SU-DHL-6 (cell line): Measurements from ENCODE around the gene CEP104.
A peak's percentile ranks its signal among the peaks of the same experiment; 100 is the strongest.

Experiments used
- H2AFZ ChIP-seq: fragments of 200-600 bp; sonication (generic); 2 replicates; pipeline ENCODE4 v1.6.1; 2014; ENCODE audit warnings: low read depth, mild to moderate bottlenecking, moderate library complexity, mixed read lengths, antibody characterized with exemption, low read length; ENCODE audit not compliant: severe bottlenecking
- H3F3A ChIP-seq: fragments of 200-600 bp; shearing (Covaris generic); 2 replicates; pipeline ENCODE4 v1.6.0; 2016; ENCODE audit warnings: antibody characterized with exemption, mild to moderate bottlenecking; ENCODE audit not compliant: insufficient read depth
- H3K27ac ChIP-seq: fragments of 200-600 bp; sonication (generic); 2 replicates; pipeline ENCODE4 v1.5.1; 2016; ENCODE audit warnings: low read depth, mild to moderate bottlenecking, low read length, moderate library complexity, mixed read lengths
- H3K27me3 ChIP-seq: fragments of 200-600 bp; sonication (generic), shearing (Covaris generic); 2 replicates; pipeline ENCODE4 v1.6.0; 2014; ENCODE audit warnings: mild to moderate bottlenecking, low read length
- H3K36me3 ChIP-seq: fragments of 200-600 bp; sonication (generic); 2 replicates; pipeline ENCODE4 v1.6.1; 2014; ENCODE audit warnings: mild to moderate bottlenecking, low read length, mixed read lengths
- H3K4me2 ChIP-seq: fragments of 300-600, 200-600 bp; shearing (Covaris generic), sonication (generic); 2 replicates; pipeline ENCODE4 v1.6.0; 2014; ENCODE audit warnings: low read length, low read depth, mild to moderate bottlenecking; ENCODE audit not compliant: poor library complexity, severe bottlenecking
- H3K4me3 ChIP-seq: fragments of 200-600 bp; sonication (generic); 2 replicates; pipeline ENCODE4 v1.5.1; 2014; ENCODE audit warnings: antibody characterized with exemption, low read length, mild to moderate bottlenecking, mixed read lengths; ENCODE audit not compliant: insufficient read depth, poor library complexity, severe bottlenecking
- H3K79me2 ChIP-seq: fragments of 200-600 bp; sonication (generic); 2 replicates; pipeline ENCODE4 v1.6.1; 2014; ENCODE audit warnings: mild to moderate bottlenecking, low read length, moderate library complexity; ENCODE audit not compliant: insufficient read depth
- H3K9ac ChIP-seq: fragments of 200-600 bp; sonication (generic); 2 replicates; pipeline ENCODE4 v1.7.0; 2014; ENCODE audit warnings: mild to moderate bottlenecking, low read length
- H3K9me2 ChIP-seq: fragments of 200-600 bp; sonication (generic); replicated peaks from 2 replicates; pipeline ENCODE4 v1.6.1; 2014; ENCODE audit warnings: low read length; ENCODE audit not compliant: insufficient read depth
- H3K9me3 ChIP-seq: fragments of 200-600 bp; sonication (generic); 2 replicates; pipeline ENCODE4 v1.6.1; 2014; ENCODE audit warnings: low read length, mixed read lengths; ENCODE audit not compliant: insufficient read depth
- H4K20me1 ChIP-seq: fragments of 200-600 bp; sonication (generic); 2 replicates; pipeline ENCODE4 v1.6.1; 2014; ENCODE audit warnings: low read depth, mild to moderate bottlenecking, antibody characterized with exemption, low read length, moderate library complexity, mixed read lengths
- EZH2phosphoT487 ChIP-seq: fragments of 200-600 bp; sonication (generic), shearing (Covaris generic); conservative IDR thresholded peaks from 2 replicates; pipeline ENCODE4 v1.6.1; 2018; ENCODE audit warnings: mild to moderate bottlenecking, antibody characterized with exemption, low read length, moderate library complexity, mixed read lengths
- TF ChIP-seq, protein P1 (sequence below): fragments of 200-600 bp; sonication (generic); IDR thresholded peaks from one replicate; pipeline ENCODE4 v1.5.1; 2017; ENCODE audit warnings: antibody characterized with exemption, mild to moderate bottlenecking, low read length, moderate library complexity; ENCODE audit not compliant: insufficient read depth, poor library complexity, severe bottlenecking

Gene CEP104

DNA sequence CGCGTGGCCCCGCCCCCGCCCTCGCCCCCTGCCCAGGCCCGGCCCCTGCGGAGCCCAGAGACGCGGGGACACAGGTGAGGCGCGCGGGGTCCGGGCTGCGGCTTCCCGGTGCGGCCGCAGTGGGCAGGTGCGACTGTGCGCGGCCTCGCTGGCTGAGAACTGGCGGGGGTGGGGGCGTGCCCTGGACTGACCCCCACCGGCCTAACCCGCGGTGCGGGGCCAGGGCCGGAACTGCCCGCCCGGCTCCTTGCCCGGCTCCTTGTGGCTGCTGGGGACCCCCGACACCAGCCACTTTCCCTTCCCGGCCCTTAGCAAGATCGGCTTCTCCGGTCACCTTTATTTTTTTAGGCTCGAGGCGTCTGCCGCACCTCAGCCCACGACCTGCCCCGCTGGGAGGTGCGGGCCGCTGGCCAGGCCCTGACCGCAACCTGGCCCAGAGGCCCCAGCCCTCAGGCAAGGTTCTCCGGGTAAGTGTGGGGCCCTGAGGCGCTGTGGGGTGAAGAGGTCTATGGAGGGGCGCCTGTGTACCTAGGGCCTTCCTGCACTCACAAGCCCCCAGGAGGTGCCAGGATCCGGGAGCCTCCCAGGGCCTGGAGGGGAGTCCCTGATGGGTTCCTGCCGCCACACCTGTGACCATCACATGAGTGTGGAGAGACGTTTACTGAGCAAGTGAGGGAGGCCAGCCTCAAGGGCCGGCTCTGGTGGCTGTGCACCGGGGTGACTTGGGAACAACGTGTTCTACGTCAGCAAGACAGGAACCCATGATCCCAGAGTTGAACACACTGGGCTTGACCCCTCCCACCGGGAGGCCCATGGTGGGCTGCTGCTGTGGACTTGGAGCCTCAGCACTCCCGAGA is 84.1 kb downstream of the CEP104 start, which contains the start of gene SMIM1:
Gene SMIM1 (plus strand): TSS at position 35 of the 857 bp plus-strand sequence. CDS start 2,625 bp downstream, outside the sequence.
- TF ChIP-seq, protein P1, sequence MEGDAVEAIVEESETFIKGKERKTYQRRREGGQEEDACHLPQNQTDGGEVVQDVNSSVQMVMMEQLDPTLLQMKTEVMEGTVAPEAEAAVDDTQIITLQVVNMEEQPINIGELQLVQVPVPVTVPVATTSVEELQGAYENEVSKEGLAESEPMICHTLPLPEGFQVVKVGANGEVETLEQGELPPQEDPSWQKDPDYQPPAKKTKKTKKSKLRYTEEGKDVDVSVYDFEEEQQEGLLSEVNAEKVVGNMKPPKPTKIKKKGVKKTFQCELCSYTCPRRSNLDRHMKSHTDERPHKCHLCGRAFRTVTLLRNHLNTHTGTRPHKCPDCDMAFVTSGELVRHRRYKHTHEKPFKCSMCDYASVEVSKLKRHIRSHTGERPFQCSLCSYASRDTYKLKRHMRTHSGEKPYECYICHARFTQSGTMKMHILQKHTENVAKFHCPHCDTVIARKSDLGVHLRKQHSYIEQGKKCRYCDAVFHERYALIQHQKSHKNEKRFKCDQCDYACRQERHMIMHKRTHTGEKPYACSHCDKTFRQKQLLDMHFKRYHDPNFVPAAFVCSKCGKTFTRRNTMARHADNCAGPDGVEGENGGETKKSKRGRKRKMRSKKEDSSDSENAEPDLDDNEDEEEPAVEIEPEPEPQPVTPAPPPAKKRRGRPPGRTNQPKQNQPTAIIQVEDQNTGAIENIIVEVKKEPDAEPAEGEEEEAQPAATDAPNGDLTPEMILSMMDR = no peak
- no peak within 1 kb of the TSS for H3K27ac ChIP-seq
- H3F3A ChIP-seq = no peaks in the 10 kb centered on the region
- H3K4me2 ChIP-seq = peak within 1 kb of the TSS; percentile 43
- H2AFZ ChIP-seq = no peak within 1 kb of the TSS
- H3K27me3 ChIP-seq = no peaks in the 10 kb centered on the region
- H3K36me3 ChIP-seq = no peaks in the 10 kb centered on the region
- no peaks in the 10 kb centered on the region for H3K9me2 ChIP-seq
- H4K20me1 ChIP-seq = no peaks in the 10 kb centered on the region
- H3K9ac ChIP-seq = peak within 1 kb of the TSS; percentile 16; the same call in 1 of the 2 replicates
- H3K9me3 ChIP-seq = no peaks in the 10 kb centered on the region
- H3K4me3 ChIP-seq = peak within 1 kb of the TSS; percentile 29
- no peaks in the 10 kb centered on the region for H3K79me2 ChIP-seq

DNA sequence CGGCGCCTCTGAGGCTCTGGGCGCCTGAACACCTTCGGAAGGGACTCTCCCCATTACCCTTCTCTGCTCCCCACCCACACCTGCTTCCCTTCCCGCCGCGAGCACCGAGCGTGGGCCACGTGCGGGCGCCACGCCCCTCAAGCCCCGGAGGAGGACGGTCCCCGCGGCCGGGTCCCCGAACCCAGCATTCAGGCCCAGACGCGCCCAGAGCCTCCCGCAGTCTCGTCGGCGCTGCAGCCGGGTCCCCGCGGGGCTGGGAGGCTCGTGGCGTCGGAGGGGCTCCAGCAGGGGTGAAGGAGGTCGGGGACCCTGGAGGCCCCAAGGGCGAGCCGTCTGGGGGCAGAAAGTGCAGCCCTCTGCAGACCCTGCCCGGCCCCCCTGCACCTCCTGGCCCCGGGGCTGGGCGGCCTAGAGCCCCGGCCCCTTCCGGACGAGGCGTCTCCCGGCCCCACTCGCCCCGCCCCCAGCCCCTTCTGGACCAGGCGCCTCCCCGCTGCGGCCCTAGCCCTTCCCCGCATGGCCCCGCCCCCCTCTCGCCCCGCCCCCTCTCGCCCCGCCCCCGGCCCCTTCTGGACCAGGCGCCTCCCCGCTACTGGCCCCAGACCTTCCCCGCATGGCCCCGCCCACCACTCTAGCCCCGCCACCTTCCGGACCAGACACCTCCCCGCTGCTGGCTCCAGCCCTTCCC is 84.8 kb downstream of the CEP104 start:
- H3K27me3 ChIP-seq = no peaks in the 10 kb centered on the region
- no peaks in the 10 kb centered on the region for H3K9me3 ChIP-seq
- H3K9me2 ChIP-seq = no peaks in the 10 kb centered on the region
- H4K20me1 ChIP-seq = no peaks in the 10 kb centered on the region
- TF ChIP-seq, protein P1 = no peak
- no peak for TF ChIP-seq EZH2phosphoT487
- no peaks in the 10 kb centered on the region for H3K36me3 ChIP-seq
- H3K27ac ChIP-seq = no peak overlapping the region
- H3K4me2 ChIP-seq = peak overlapping the region; percentile 43
- H3K4me3 ChIP-seq = peak overlapping the region; percentile 29
- no peaks in the 10 kb centered on the region for H3K79me2 ChIP-seq
- no peaks in the 10 kb centered on the region for H3F3A ChIP-seq
- H2AFZ ChIP-seq = no peak overlapping the region
- peak overlapping the region; percentile 16; the same call in 1 of the 2 replicates for H3K9ac ChIP-seq

DNA sequence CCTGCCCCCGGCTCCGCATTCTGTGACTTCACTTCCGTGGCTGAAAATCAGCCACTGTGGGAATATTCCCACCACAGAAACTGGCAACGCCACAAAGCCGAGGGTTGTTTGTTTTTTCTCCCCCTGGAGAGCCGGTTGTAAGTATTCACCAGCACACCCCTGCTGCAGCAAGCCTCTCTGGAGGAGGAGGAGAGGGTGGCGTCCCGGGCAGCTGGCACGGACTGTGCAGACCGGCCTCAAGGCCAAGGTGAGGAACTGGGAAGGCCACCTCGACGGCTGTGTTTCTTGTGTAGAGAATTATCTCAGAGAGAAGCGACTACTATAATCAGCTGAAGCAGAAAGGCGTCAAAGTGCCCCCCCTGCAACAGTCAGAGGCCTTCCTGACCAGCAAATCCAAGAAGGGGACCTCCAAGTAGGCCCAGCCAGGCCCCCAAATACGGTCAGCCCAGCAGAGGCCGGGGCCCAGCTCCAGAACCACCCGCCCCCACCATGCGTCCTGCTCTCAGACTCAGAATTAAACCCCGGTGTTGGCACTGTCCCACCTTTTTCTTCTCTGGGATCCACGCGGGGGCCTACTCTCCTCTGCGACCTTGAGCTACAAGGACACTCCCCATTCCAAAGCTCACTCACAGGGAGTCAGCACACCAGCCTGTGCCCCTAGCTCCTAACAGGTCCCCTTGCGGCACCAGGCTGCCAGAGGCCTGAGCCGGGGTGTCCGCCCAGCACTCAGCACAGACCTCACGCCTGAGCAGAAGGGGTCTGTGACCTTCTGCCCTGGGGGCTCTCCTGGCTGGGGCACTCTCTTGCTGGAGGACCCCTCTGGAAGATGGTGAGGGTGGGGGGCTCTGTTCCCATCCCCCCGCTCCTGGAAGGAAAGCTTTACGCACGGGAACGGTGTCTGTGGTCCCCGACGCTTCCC is 85.6 kb downstream of the CEP104 start:
- TF ChIP-seq EZH2phosphoT487 = no peak
- TF ChIP-seq, protein P1 = no peak
- no peaks in the 10 kb centered on the region for H3F3A ChIP-seq
- H3K27ac ChIP-seq = no peak overlapping the region
- H3K27me3 ChIP-seq = no peaks in the 10 kb centered on the region
- no peaks in the 10 kb centered on the region for H3K36me3 ChIP-seq
- H3K79me2 ChIP-seq = no peaks in the 10 kb centered on the region
- H3K9me3 ChIP-seq = no peaks in the 10 kb centered on the region
- H3K4me3 ChIP-seq = peak overlapping the region; percentile 29
- H3K9ac ChIP-seq = peak overlapping the region; percentile 16; the same call in 1 of the 2 replicates
- H3K4me2 ChIP-seq = peak overlapping the region; percentile 43
- no peaks in the 10 kb centered on the region for H4K20me1 ChIP-seq
- H3K9me2 ChIP-seq = no peaks in the 10 kb centered on the region
- no peak overlapping the region for H2AFZ ChIP-seq
